Measurements from ENCODE around the gene SLC8A3.

Gene SLC8A3

GRCh38 chr14:70009961-70010360, 178.8 kb downstream of the SLC8A3 start:
- no peak overlapping the region for H3K4me3 ChIP-seq (replicated peaks; ENCODE audit: low read depth, low read length)
- no peak for DNase-seq (ENCODE audit: low read depth)
- TF ChIP-seq, protein P1, sequence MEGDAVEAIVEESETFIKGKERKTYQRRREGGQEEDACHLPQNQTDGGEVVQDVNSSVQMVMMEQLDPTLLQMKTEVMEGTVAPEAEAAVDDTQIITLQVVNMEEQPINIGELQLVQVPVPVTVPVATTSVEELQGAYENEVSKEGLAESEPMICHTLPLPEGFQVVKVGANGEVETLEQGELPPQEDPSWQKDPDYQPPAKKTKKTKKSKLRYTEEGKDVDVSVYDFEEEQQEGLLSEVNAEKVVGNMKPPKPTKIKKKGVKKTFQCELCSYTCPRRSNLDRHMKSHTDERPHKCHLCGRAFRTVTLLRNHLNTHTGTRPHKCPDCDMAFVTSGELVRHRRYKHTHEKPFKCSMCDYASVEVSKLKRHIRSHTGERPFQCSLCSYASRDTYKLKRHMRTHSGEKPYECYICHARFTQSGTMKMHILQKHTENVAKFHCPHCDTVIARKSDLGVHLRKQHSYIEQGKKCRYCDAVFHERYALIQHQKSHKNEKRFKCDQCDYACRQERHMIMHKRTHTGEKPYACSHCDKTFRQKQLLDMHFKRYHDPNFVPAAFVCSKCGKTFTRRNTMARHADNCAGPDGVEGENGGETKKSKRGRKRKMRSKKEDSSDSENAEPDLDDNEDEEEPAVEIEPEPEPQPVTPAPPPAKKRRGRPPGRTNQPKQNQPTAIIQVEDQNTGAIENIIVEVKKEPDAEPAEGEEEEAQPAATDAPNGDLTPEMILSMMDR (IDR thresholded peaks at IDR 0.05; ENCODE audit: low read length, missing control alignments) = no peak

GRCh38 chr14:70008284-70009262, 180.2 kb downstream of the SLC8A3 start:
- DNase-seq (ENCODE audit: low read depth) = no peak
- H3K4me3 ChIP-seq (replicated peaks; ENCODE audit: low read depth, low read length) = no peak overlapping the region
- TF ChIP-seq, protein P1 (IDR thresholded peaks at IDR 0.05; ENCODE audit: low read length, missing control alignments) = no peak

GRCh38 chr14:70006699-70007098, 182.1 kb downstream of the SLC8A3 start:
- no peak for DNase-seq (ENCODE audit: low read depth)
- no peak overlapping the region for H3K4me3 ChIP-seq (replicated peaks; ENCODE audit: low read depth, low read length)
- TF ChIP-seq, protein P1 (IDR thresholded peaks at IDR 0.05; ENCODE audit: low read length, missing control alignments) = no peak

DNA sequence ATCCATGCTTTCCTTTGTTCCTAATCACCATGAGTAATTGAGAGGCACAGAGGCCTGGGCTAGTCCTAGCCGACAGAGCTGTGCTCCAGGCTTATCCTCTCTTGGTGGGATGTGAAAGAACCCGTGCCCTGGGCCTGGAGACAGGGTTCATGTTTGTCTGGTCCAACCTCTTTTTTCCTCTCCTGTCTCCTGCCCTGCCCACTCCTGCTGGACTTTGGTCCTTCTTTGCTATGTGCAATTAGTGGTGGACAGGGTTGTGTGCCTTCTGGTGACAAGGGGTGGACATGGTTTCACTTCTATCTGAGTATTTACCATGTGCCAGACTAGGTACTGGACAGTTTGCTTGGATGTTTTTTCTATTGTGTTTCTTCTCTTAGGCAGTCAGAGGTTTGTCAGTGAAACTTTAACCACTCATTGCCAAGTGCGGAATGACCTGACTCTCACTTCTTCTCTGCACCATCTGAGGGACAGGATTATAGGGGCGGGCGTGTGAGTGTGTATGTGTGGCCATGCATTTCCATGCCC, 183.4 kb downstream of the SLC8A3 start:
- TF ChIP-seq, protein P1 (IDR thresholded peaks at IDR 0.05; ENCODE audit: low read length, missing control alignments) = no peak
- no peak for DNase-seq (ENCODE audit: low read depth)
- H3K4me3 ChIP-seq (replicated peaks; ENCODE audit: low read depth, low read length) = no peak overlapping the region

DNA sequence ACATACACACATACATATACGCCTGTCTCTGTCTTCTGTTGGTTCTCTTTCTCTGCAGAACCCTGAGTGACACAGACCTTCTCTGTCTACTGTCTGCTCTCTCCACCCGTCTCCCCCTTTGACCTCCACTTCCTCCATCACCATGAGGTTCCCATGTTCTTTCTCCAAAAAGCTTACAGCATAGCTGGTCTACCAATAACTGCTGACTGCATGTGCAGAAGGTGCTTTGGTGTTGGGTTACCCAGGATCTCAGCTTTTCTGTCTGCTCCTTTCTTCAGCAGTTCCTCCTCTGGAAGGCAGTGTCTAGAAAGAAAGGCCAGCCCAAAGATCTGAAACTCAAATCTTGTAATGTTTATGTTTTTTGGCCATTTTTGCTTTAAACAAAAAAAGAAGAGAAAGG, 184.0 kb downstream of the SLC8A3 start:
- H3K4me3 ChIP-seq (replicated peaks; ENCODE audit: low read depth, low read length) = no peak overlapping the region
- TF ChIP-seq, protein P1 (IDR thresholded peaks at IDR 0.05; ENCODE audit: low read length, missing control alignments) = no peak
- no peak for DNase-seq (ENCODE audit: low read depth)

- no peak for DNase-seq (ENCODE audit: low read depth)
- TF ChIP-seq, protein P1 (IDR thresholded peaks at IDR 0.05; ENCODE audit: low read length, missing control alignments) = no peak
- H3K4me3 ChIP-seq (replicated peaks; ENCODE audit: low read depth, low read length) = no peak overlapping the region
Measured at GRCh38 chr14:70002589-70003346, 186.0 kb downstream of the SLC8A3 start.

Measured in fibroblast of pulmonary artery (primary cell).